Measurements from ENCODE around the gene SP1. TPM values are rescaled to one million over a fixed set of nuclear protein-coding genes. Genes with fewer than 3 reads are reported as not detected.
"Not testable (repeated sequence)": the region's sequence is repeated elsewhere in the genome, so short reads cannot be mapped to it uniquely, and the experiment has no call there.

SP1 gene
- total RNA-seq, 1 experiment from 2014 or later, result 76.8 TPM

DNA sequence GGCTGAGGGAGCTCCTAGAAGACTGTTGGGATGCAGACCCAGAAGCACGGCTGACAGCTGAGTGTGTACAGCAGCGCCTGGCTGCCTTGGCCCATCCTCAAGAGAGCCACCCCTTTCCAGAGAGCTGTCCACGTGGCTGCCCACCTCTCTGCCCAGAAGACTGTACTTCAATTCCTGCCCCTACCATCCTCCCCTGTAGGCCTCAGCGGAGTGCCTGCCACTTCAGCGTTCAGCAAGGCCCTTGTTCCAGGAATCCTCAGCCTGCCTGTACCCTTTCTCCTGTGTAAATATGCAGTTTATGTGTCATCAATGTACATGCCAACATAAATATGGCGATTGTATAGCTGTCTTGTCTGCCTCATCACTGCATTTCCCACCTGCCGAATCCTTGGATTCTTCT is 51.2 kb downstream of the SP1 start:
- Histone ChIP-seq H4K91ac (ENCODE audit: insufficient read length, low read depth, low read length) (no peak overlapping the region), H2AFZ (ENCODE audit: low read length) (no peak overlapping the region), H3K4me1 (ENCODE audit: insufficient read depth, low read length) (no peaks in the 10 kb centered on the region), H3K27me3 (ENCODE audit: insufficient read depth, low read length) (no peaks in the 10 kb centered on the region), H3K4me2 (ENCODE audit: insufficient read depth, insufficient read length, low read length) (no peak overlapping the region), H3K18ac (ENCODE audit: insufficient read length, low read depth, low read length) (no peak overlapping the region), H3K9ac (ENCODE audit: extremely low read depth, insufficient read length, low read length) (no peak overlapping the region), H4K8ac (replicated peaks; ENCODE audit: insufficient read length, low read depth, low read length) (no peak overlapping the region), H3K79me2 (ENCODE audit: insufficient read depth, low read length) (no peaks in the 10 kb centered on the region), H3K9me3 (ENCODE audit: control insufficient read depth, low read depth, low read length) (no peaks in the 10 kb centered on the region), H3K79me1 (ENCODE audit: insufficient read depth, low read depth, low read length, poor library complexity, severe bottlenecking) (no peaks in the 10 kb centered on the region), H3T11ph (ENCODE audit: low read length) (no peak overlapping the region), H2BK15ac (ENCODE audit: low read depth, low read length) (no peak overlapping the region), H2BK20ac (ENCODE audit: low read depth, low read length, poor library complexity, severe bottlenecking) (no peak overlapping the region), H3K27ac (ENCODE audit: insufficient read length, low read depth, low read length) (no peak overlapping the region), H3K23ac (ENCODE audit: insufficient read length, low read depth, low read length) (no peak overlapping the region), H3K14ac (ENCODE audit: insufficient read depth, low read length) (no peak overlapping the region), H4K20me1 (ENCODE audit: control insufficient read depth, insufficient read depth, insufficient read length) (no peaks in the 10 kb centered on the region), H2AK5ac (ENCODE audit: insufficient read length, low read length) (no peak overlapping the region), H2BK5ac (ENCODE audit: insufficient read length, low read length) (no peak overlapping the region), H3K23me2 (ENCODE audit: insufficient read length, low read depth, low read length, poor library complexity, severe bottlenecking) (no peaks in the 10 kb centered on the region), H2BK12ac (ENCODE audit: insufficient read length, low read depth, low read length) (no peak overlapping the region), H3K56ac (ENCODE audit: insufficient read length, low read depth, low read length) (no peak overlapping the region), H3K4ac (ENCODE audit: low read depth, low read length) (no peak overlapping the region), H2BK120ac (ENCODE audit: low read depth, low read length, poor library complexity, severe bottlenecking) (no peak overlapping the region), H4K5ac (ENCODE audit: insufficient read length, low read depth, low read length) (no peak overlapping the region)
- Mint-ChIP-seq H3K4me3 (no peak overlapping the region), H3K4me1 (no peaks in the 10 kb centered on the region), H3K27ac (no peak overlapping the region; a peak in 1 of 7 replicates), H3K27me3 (ENCODE audit: low read depth) (peaks cover 3% of the 10 kb centered on the region), H3K36me3 (ENCODE audit: insufficient read depth in 1 of 3, low read depth in 3 of 3) (no peaks in the 10 kb centered on the region), H3K9me3 (no peaks in the 10 kb centered on the region)
- WGBS (ENCODE audit: extremely low coverage, insufficient read length, low lambda C conversion rate), result no CpG with 5 or more reads among the region's 7 CpGs
- no peak for DNase-seq
- TF ChIP-seq, protein P1, sequence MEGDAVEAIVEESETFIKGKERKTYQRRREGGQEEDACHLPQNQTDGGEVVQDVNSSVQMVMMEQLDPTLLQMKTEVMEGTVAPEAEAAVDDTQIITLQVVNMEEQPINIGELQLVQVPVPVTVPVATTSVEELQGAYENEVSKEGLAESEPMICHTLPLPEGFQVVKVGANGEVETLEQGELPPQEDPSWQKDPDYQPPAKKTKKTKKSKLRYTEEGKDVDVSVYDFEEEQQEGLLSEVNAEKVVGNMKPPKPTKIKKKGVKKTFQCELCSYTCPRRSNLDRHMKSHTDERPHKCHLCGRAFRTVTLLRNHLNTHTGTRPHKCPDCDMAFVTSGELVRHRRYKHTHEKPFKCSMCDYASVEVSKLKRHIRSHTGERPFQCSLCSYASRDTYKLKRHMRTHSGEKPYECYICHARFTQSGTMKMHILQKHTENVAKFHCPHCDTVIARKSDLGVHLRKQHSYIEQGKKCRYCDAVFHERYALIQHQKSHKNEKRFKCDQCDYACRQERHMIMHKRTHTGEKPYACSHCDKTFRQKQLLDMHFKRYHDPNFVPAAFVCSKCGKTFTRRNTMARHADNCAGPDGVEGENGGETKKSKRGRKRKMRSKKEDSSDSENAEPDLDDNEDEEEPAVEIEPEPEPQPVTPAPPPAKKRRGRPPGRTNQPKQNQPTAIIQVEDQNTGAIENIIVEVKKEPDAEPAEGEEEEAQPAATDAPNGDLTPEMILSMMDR (conservative IDR thresholded peaks at IDR 0.05), result no peak

- not testable (repeated sequence) for H2BK20ac ChIP-seq (ENCODE audit: low read depth, low read length, poor library complexity, severe bottlenecking); H3K23ac ChIP-seq (ENCODE audit: insufficient read length, low read depth, low read length); H3K4me1 Mint-ChIP-seq; H3K56ac ChIP-seq (ENCODE audit: insufficient read length, low read depth, low read length); H3K27me3 Mint-ChIP-seq (ENCODE audit: low read depth); H3K23me2 ChIP-seq (ENCODE audit: insufficient read length, low read depth, low read length, poor library complexity, severe bottlenecking); H4K5ac ChIP-seq (ENCODE audit: insufficient read length, low read depth, low read length); H4K20me1 ChIP-seq (ENCODE audit: control insufficient read depth, insufficient read depth, insufficient read length); H3K4ac ChIP-seq (ENCODE audit: low read depth, low read length); H4K91ac ChIP-seq (ENCODE audit: insufficient read length, low read depth, low read length); H3K36me3 Mint-ChIP-seq (ENCODE audit: insufficient read depth in 1 of 3, low read depth in 3 of 3); H3K18ac ChIP-seq (ENCODE audit: insufficient read length, low read depth, low read length); H3K4me3 Mint-ChIP-seq; H3K27ac Mint-ChIP-seq; H3K9me3 Mint-ChIP-seq; DNase-seq; H2BK5ac ChIP-seq (ENCODE audit: insufficient read length, low read length); H3K9me3 ChIP-seq (ENCODE audit: control insufficient read depth, low read depth, low read length); H2BK12ac ChIP-seq (ENCODE audit: insufficient read length, low read depth, low read length); H3K27ac ChIP-seq (ENCODE audit: insufficient read length, low read depth, low read length); H3K79me2 ChIP-seq (ENCODE audit: insufficient read depth, low read length); H2BK120ac ChIP-seq (ENCODE audit: low read depth, low read length, poor library complexity, severe bottlenecking); H2BK15ac ChIP-seq (ENCODE audit: low read depth, low read length); H4K8ac ChIP-seq (replicated peaks; ENCODE audit: insufficient read length, low read depth, low read length); H3K79me1 ChIP-seq (ENCODE audit: insufficient read depth, low read depth, low read length, poor library complexity, severe bottlenecking); H3K27me3 ChIP-seq (ENCODE audit: insufficient read depth, low read length); H3K4me1 ChIP-seq (ENCODE audit: insufficient read depth, low read length); H3K4me2 ChIP-seq (ENCODE audit: insufficient read depth, insufficient read length, low read length); H3T11ph ChIP-seq (ENCODE audit: low read length); H3K14ac ChIP-seq (ENCODE audit: insufficient read depth, low read length); H2AK5ac ChIP-seq (ENCODE audit: insufficient read length, low read length); H3K9ac ChIP-seq (ENCODE audit: extremely low read depth, insufficient read length, low read length); H2AFZ ChIP-seq (ENCODE audit: low read length)
- WGBS (ENCODE audit: extremely low coverage, insufficient read length, low lambda C conversion rate), result no CpG with 5 or more reads among the region's 9 CpGs
Observed at GRCh38 chr12:53435326-53435725, 55.4 kb downstream of the SP1 start.

All from H9 (cell line).